Upper lobe of left lung (tissue), 6 donors: ENCODE data around the gene ASIC1. TPM values are rescaled to one million over a fixed set of nuclear protein-coding genes. Genes with fewer than 3 reads are reported as not detected.

Experiments
- total RNA-seq, 6 donors: library from RNA; depleted of rRNA in 4 of 6; stranded (reverse); fragments of >200 nt in 4 of 6; gene quantifications; one replicate each; pipeline versions ENCODE4 v1.1.0 to v1.2.1, GENCODE V29; 2016 to 2021
- donor health status: DM: no; HTN: no; CAD: no; lungs with moderate emphysema.
- donor health status: DM: no; HTN: yes; CAD: no; lungs with severe emphysema.

ASIC1 gene
- total RNA-seq, 6 donors from 2014 or later = 0.15 to 2.7 (median 1.1) TPM; not detected in 2

Other genes starting within 250 kb of the ASIC1 start
- 10 to 100 TPM; 21.1 to 58.9 (median 30.8) TPM for gene NCKAP5L, start 229.2 kb upstream of the ASIC1 start, total RNA-seq
- 1 to 10 TPM in 5 of 6 donors, under 1 TPM in 1; 0.44 to 4.9 (median 4.2) TPM for gene BCDIN3D, start 214.5 kb upstream of the ASIC1 start, total RNA-seq
- 1 to 10 TPM in 1 of 6 donors, under 1 TPM in 3, not detected in 2; 0.30 to 2.0 (median 0.64) TPM for gene FAIM2, start 153.7 kb upstream of the ASIC1 start, total RNA-seq
- under 1 TPM in 1 of 6 donors, not detected in 5; 0.15 TPM for gene AQP2, start 106.9 kb upstream of the ASIC1 start, total RNA-seq
- gene AQP5, start 95.7 kb upstream of the ASIC1 start, total RNA-seq = 10 to 100 TPM in 5 of 6 donors, 1 to 10 TPM in 1; 7.3 to 36.6 (median 18.1) TPM
- gene AQP6, start 84.6 kb upstream of the ASIC1 start, total RNA-seq = under 1 TPM in 4 of 6 donors, not detected in 2; 0.06 to 0.39 (median 0.24) TPM
- gene RACGAP1, start 32.1 kb upstream of the ASIC1 start, total RNA-seq = 10 to 100 TPM; 10.3 to 22.4 (median 18.4) TPM
- 10 to 100 TPM; 44.6 to 76.2 (median 51.0) TPM for gene SMARCD1, start 27.7 kb downstream of the ASIC1 start, total RNA-seq
- 10 to 100 TPM in 5 of 6 donors, 1 to 10 TPM in 1; 2.1 to 73.1 (median 60.2) TPM for gene GPD1, start 46.4 kb downstream of the ASIC1 start, total RNA-seq
- 10 to 100 TPM; 22.0 to 98.2 (median 71.8) TPM for gene COX14, start 54.6 kb downstream of the ASIC1 start, total RNA-seq
- gene CERS5, start 109.8 kb downstream of the ASIC1 start, total RNA-seq = 10 to 100 TPM; 21.0 to 40.4 (median 35.8) TPM
- gene LIMA1, start 225.9 kb downstream of the ASIC1 start, total RNA-seq = 100 to 1,000 TPM in 1 of 6 donors, 10 to 100 TPM in 5; 55.2 to 126 (median 68.8) TPM